HG03064 (cell line): ENCODE results near the gene DAP.

Experiments
- ATAC-seq: cut with Tn5 transposase; IDR thresholded peaks from one replicate; pipeline ENCODE4 v1.9.1; 2021; ENCODE audit warnings: low read depth; ENCODE audit not compliant: unreplicated experiment

DAP gene

DNA sequence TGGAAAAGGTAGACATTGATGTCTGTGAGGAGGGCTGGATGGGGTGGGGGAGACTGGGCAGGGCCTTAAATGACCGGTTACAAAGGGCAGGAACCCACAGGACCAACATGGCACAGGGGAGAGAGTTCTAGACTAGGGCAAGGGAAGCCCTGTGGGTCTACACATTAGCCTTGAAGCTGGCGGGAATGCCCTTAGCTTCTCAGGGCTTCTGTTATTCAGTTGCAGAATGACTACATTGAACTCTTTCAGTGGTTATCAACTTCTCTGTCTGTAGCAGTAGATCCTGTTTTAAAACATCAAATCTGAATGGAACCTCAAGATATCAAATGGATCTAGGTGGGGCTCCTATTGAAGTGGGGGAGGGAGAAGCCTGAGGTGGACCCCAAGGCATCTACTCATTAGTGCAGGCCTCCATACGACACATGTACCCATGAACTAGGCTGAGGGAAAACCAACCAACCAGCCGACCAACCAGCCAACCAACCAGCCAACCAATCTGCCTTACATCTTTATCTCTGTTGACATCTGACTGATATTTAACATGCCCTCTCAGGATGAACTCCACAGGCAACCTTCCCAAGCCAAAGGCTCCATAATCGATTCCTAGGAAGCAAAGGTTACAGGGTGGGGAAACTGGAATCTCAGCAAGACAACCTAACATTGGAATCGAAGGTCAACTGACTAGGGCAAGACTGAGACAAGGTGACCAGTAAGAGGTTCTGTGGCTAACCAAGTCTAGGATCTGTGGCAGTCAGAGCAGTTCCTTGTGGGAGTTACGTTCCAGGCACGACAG is 48.3 kb downstream of the DAP start:
- peak; percentile 91 for ATAC-seq

DNA sequence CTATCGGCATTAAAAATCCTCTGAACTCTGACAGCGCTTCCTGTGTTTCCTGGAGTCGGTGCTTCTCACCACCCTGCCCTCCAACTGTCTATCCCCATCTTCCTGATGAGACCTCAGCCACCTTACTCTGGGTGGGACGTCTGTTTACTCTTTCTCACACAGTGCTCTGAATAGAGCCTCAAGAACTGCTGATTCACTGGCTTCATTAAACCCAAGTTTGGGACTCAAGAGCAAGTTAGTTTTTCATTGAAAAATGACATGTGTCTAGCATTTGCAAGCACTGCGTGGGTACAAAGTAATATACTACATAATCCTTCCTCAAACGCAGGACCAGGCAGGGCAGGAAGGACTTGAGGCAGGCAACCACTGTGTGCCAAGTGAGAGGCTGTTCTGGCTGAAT is 49.5 kb downstream of the DAP start:
- ATAC-seq: no peak

DNA sequence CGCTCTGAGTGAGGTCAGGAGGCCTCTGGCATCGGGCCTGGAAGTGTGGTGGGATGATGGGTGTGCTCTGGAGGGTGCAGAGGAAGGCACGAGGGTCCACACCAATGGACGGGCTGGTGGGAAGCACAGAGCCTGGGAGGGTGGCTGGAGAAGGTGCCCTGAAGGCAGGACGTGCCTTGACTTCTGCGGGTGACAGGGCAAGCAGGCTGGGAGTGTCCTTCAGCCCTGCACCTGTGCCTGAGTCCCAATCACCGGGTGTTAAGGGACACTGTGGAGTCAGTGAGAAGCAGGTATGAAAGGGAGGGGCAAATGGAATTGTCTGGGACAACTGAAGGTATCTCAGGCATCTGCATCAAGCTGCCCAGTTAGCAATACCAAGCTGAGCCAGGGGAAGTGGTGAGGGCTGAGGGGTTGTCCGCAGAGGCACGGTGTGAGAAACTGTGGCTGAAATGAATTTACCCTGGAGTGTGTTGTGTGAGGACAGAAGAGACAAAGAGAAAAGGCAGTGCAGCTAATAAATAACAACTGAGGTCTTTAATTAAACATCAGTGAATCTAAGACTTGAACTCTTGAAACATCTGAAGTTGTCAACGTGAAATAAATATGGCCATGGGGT is 50.4 kb downstream of the DAP start:
- no peak for ATAC-seq

DNA sequence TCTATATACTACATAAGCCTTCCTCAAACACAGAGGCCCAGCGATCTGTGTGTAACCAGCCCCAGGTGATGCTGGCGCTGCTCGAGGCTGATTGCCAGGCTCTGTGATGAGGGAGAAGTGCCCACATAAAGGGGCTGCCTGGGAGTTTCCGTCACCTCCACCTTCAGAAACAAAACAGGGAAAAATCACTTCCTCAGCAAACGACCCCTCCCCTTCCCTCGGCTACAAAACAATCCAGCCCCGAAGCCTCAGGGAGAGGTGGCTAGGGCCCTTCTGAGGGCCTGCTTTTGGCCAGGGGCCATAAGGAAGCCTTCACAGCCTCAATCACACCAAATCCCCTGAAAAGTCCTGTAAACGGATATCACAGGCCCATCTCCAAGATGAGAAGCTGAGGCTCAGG is 51.1 kb downstream of the DAP start:
- no peak for ATAC-seq

DNA sequence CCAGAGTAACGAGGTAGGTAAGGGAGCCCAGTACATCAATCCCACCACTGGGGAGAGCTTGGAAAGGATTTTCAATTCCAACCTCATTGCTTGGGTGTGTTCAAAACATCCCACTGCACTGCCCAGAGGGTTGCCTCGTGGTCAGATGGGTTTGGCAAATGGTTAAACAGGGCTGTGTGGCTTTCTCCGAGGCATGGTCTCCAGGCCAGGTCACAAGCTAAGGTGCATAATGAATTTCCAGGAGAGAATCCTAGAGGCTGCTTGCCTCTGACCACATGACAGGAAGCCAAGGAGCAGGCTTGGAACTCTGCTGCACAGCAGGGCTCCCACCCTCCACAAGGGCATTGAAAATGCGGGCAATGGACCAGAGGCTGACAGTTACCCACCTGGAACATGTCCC is 51.6 kb downstream of the DAP start:
- no peak for ATAC-seq

DNA sequence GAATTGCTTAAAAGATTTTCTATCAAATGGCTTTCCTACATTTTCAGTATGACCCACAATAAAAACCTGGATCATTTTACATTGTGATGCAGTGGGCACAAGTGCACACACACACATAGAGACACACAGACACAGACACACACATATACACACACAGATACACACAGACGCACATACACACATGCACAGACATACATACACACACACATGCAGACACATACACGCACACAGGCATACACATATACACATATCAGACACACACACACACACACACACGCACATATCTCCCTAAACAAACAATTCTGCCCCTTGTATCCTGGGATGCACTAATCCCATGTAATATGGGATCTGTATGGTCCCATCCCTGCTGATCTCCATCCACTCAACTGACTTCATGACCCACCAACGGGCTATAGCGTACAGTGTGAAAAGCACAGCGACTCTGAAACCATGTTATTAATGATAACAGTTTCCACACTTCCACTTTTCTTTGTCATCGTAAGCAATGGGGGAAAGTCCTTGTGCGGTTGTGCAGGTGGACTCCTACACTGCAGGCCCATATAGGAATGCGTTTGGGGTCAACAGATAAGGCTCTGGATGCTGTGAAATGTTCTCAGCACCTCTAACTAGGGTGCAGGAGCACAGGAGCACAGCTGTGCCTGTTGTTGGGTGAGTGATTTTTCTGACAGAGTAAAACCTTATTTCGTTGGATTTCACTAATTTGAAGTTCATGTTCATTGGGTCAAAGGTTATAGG is 52.7 kb downstream of the DAP start:
- no peak for ATAC-seq

DNA sequence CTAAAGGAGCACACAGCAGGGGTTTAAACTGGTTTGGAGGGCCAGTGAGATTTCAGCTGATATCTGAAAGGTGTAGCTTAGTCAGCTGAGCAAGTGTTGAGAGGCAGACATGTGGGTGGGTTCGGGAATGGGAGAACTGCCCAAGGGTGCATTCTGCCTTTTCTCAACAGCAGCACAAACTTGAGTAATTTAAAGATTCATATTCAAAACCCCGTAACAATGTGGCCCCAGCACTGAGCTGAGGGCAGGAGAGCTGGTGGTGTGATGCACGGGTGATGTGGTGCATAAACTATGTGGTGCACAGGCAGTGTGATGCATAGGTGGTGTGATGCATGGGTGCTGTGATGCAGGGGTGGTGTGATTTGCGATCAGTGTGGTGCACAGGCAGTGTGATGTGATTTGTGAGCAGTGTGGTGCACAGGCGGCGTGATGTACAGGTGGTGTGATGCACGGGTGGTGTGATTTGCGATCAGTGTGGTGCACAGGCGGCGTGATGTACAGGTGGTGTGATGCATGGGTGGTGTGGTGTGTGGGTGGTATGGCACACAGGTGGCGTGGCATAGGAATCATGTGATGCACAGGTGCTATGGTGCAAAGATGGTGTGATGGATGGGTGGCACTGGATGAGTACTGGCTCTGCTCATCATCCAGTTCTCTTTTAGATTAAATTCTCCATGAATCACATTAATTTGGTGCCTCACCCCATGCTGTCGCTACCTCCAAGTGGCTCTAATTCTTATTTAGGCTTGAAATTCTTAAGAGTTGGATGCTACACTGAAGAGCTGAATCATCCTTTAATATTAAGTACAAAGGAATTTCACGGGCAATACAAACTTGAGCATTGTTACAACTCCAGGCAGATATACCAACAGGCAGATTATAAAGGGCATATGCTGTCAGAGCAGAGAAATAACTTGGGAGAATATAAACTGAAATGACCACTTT is 53.6 kb downstream of the DAP start:
- ATAC-seq: no peak

DNA sequence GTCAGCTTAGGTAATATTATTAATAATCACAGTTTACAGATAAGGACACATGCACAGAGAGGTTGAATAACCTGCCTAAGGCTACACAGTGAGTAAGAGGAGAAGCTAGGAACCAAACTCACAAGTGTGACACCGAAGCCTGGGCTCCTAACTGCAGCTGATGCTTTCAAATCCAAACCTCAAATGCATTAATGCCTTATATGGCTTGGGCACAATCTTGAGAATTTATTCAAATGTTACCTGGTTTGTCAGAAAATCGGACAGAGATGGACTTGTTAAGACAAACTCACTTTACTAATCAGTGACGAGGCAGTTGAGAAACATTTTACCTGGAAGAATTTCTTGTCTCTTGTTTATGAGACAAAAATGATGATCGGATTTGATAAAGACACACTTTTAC is 54.7 kb downstream of the DAP start:
- no peak for ATAC-seq

DNA sequence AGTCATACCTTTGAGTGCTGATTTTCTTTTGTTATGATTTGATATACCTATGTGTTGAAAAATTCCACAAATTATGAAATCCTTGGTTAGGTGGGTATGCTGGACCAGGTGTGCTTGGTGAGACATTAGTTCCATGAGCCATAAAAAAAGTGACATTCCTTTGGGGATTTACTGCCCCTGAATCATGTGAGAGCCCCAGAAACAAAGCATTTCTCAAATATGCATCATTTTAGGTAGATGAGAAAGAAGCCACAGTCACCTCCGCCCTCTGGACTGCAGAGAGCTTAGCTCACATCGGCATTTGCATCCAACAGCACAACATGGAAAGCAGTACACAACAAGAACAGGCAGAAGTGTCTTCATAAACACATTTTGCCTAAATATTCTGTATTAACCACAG is 55.3 kb downstream of the DAP start:
- no peak for ATAC-seq

DNA sequence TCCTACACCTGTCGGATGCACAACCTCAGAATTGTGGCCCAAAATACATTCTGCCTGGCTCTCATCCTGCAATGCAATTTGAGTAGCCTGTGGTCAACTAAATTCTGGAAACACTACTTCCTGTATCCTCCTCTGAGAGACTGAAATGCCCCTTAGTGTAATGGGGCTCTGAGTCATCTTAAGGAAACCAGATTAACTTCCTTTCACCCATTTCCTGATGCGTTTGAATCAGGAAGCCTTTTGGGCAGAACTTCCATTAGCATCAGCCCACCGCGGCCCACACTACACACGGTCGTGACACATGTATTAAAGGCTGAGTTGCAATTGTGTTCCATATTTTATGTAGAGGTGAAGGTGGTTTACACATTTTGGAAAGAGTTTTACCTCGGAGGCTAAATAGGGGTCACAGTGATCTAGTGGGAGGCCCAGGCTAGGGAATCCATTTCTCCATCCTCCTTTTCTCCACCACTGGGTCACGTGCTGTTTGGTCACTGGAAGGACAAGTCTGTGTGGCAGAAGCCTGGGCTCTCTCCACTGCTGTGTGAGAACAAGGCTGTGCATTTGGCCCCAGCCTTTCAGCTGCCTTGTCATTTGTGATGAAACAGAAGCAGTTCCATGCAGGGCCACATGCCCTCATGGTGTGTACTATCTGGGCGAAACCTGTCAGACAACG is 55.9 kb downstream of the DAP start:
- ATAC-seq: no peak

DNA sequence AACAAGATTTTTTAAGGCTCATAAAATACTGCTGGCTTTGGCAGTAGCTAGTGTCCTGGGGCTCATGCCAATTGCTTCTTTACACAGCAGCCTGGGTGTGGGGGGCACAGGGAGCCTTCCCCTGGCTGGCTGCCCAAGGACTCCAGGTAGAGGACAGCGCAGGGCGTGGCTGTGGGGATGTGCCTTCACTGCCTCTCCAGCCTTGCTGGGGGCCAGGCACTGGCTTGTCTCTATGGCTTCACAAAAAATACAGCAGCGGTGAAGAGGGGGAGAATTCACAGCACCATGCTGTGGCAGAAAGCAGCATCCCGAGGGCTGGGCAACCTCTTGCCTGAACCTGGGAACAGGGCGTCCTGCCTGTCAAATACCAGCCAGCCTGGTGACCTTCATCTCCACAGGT is 57.4 kb downstream of the DAP start:
- ATAC-seq: no peak

DNA sequence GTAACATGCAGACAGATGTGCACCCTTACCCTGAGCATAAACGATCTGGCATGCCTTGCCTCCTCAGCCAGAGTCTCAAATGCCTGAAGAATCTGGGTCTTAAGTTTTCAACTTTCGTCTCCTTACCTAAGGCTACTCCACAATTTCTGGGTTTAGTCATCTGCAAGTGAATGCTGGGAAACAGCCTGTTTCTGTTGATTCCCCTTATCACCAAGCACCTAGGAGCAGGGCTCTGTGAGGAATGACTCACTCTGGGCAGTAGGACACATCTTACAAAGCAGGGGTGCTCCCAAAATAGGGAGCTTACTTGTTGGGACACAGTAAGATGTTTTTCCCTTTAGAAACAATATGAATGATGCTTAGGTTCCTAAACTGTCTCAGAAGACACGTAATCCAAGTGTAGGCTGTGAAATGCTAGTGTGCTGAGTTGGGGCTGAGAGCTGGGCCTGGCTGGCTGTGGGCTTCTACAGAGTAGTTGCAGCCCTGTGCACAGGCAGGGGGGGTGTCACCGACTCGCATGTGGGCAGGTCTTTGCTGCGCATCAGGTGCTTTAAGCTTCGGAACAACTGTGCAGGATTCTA is 58.0 kb downstream of the DAP start:
- ATAC-seq: no peak

DNA sequence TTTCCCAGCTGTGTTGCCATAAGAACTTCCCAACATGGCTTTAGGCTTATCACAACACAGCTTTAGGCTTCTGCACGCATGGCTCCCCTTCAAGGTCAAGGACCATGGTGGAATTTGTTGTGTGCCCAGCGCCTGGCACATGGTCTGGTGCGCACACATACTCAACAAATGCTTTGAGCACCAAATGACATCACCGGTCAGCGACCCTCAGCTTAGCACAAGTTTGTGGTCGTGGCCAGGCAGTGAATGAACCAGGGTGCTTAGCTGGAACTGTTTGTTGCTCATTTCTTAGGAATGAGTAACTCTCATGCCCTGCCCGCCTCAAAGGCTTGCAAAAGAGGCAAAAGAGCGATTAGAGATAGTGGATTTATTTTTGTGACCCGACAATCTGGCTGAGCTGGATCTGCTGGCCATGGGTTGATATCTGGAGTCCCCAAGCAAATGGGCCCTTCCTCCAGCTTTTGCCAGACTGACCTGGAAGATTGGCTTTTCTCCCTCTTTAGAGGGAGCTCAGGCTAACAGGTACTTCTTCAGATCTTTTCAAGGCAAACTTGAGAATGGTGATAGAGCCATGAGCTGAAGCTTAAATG is 58.9 kb downstream of the DAP start:
- no peak for ATAC-seq

DNA sequence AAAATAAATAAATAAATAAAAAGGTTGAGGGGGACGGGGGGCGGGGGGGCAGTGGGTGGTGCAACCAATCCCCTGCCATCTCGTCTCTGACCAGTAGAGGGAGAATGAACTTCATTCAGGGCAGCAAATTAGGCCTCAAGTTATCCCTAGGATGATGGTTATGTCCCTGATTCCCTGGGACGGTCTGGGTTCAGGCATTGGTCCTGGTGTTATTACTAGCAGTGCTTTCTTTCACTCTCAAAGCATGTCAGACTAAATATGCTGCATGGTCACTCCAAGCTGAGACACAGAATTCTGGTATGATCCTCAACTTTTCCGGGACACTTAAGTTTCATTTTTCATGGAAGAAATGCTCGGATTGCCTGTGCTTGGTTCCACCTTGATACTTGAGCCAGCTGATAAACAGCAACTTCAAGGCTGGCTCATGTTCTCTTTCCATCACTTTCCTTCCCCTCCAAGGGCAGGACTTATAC is 59.4 kb downstream of the DAP start:
- ATAC-seq: no peak

DNA sequence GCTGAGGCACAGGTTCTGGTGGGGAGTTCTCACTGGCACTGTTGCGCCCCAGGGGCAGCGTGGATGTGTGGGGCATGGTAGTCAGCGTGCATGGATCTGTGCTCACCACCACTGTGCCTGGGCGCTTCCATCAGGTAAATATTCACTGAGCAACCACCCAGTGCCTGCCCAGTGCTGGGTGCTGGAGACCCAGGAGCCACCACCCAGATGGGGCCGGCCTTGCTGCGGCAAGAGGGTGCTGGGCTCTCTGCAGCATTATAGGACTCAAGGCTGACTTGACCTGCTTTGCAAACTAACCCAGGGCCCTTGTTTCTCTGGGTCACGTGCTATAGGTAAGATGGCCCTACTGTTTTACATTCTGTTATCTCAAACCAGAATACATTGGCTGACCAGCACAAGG is 60.5 kb downstream of the DAP start:
- no peak for ATAC-seq

DNA sequence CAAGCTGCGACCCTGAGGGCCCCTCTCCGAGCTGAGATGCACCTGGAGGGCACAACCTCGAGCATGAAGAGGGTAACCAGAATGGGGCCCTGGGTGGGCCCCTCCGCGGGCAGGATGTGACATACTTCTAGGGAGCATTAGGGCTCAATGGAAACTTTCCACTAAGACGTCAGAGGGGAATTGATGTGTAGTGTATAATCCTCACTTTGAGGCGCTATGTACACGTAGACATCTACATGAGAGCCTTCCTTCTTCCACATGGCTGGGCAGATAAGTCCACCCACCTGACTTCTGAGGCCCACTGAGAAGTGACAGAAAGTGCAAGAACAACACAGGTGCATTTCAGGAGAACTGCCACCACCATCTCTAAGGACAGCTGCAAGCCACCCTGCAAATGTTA is 61.0 kb downstream of the DAP start:
- ATAC-seq: peak; percentile 60

DNA sequence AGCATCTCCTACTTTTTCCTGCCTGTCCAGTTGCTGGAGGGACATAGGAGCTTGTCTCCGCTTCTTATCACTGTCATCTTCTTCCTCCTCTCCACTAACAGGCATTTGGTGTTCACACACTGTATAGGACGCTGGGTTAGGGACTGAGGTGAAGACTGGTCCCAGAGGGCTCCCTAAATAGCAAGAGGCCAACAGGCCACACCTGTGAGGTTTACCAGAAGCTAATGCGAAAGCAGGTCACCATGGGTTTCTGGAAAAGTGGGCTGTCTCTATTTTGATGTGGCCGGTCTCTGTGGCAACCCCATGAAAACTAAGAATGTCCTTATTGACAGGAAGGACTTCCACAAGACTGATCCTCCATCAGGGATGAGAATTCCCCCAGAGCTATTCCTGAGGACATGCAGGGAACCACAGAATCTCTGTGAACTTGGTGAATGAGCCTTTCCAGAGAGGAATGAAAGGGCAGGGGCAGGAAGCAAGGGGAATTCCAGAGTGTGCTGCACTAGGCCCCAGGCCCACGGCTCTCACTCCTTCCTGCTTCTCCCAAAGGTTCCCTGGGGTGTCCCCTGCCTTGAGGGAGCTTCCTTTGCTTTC is 61.7 kb downstream of the DAP start:
- ATAC-seq: peak; percentile 54

DNA sequence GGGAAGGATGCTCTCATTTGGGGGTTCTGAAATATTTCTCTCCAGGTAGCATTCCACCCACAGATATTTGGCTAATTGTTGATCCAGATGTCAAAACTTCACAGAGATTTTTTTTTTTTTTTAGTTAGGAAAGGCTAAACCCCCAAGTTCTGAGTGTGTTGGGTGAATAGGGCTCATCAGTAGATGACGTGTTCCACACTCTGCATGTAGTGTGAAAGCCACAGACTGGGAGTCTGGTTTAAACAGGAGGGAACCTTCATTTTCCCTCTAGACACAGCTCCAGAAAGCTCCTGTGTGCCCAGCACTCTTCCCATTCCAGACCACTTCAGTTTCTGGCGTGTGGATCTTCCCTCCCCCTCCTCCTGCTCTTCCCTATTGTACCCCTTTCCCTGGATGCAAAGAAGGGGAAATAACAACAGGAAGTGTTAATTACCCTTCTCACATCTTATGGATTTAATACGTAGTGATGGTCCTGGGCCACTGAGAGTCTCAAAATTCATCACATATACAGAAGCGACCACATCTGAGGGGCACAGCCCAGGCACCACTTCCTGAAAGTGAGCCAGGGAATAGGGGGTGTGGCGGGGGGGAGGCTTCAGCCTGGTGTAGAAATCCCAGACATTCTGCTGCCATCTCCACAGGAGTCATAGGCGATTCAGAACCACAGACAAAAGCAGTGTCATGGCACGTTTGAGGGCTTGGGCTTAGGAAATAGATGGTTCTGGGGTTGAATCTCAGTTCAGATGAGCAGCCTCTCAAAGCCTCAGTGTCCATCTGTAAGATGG is 65.1 kb downstream of the DAP start:
- no peak for ATAC-seq
